Stimulated activated naive CD8-positive, alpha-beta T cell treated with anti-CD3 and anti-CD28 coated beads, Interleukin-15, amount 100 ng/mL, for 72 hours (primary cell): ENCODE measurements around the gene MSMB.

Experiments used
- ATAC-seq: fragments of 150-1000 bp; cut with Tn5 transposase; 2 replicates; pipeline ENCODE4 v1.10.0; 2021; ENCODE audit warnings: mild to moderate bottlenecking, moderate library complexity
- DNase-seq, 2 donors: peaks; one replicate each; pipeline ENCODE4 v3.0.0; 2021 to 2022
- H3K27ac Mint-ChIP-seq, 2 donors: one replicate each; pipeline ENCODE4 v1.8.0; 2022; ENCODE audit warnings: mild to moderate bottlenecking in 2 of 2, mixed read lengths in 2 of 2, moderate library complexity in 2 of 2
- H3K27me3 Mint-ChIP-seq: one replicate; pipeline ENCODE4 v1.8.0; 2022; ENCODE audit warnings: mixed read lengths
- H3K4me1 Mint-ChIP-seq: one replicate; pipeline ENCODE4 v1.8.0; 2022; ENCODE audit warnings: mild to moderate bottlenecking, mixed read lengths
- H3K4me3 Mint-ChIP-seq, 2 donors: one replicate each; pipeline ENCODE4 v1.8.0; 2022; ENCODE audit warnings: mild to moderate bottlenecking in 2 of 2, mixed read lengths in 2 of 2, moderate library complexity in 1 of 2
- H3K9me3 Mint-ChIP-seq, 2 donors: one replicate each; pipeline ENCODE4 v1.8.0; 2022; ENCODE audit warnings: mixed read lengths in 2 of 2

Gene MSMB

DNA sequence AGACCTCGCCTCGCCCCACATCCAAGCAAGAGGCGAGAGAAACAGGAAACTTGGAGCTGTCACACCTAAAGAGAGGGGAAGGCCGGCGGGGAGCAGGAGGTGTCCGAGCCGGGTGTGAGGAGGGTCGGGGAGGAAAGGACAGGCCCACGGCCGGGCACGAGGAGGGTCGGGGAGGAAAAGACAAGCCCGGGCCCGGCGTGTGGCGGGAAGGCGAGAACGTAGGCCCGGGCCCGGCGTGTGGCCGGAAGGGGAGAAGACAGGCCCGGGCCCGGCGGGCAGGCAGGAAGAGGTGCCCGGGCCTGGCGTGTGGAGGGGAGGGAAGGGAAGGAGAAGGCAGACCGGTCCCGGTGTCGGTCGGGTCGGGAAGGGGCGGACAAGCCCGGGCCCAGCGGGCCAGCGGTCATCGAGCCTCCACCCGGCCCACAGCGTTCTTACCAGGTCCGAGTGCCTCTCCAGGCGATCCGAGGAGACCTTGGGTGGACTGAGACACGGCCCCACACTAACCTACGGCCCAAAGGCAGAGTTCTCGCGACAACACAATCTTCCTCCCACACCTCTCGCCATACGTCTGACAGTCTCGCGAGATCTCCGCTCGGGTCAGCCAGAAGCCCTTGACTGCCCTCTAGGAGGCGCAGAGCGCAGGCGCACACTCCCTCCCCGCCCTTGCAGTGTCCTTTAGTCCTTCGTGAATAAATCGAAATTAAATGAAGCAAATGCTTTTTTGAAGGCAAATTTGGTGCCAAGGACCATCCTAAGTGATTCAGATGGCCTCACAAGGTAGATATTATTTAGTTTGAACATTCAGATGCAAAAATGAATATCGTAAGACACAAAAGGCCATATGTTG is 15.8 kb downstream of the MSMB start, which contains the start of gene NCOA4:
Gene NCOA4, minus strand, starts transcription at position 533 of the 847 bp plus-strand sequence. CDS start 13,943 bp downstream, outside the sequence.
- peak within 1 kb of the TSS; percentile 99 to 100 for H3K27ac Mint-ChIP-seq
- peak; percentile 98 for ATAC-seq
- no peaks in the 10 kb centered on the region for H3K9me3 Mint-ChIP-seq
- H3K4me1 Mint-ChIP-seq: peaks cover 49% of the 10 kb centered on the region
- H3K4me3 Mint-ChIP-seq: peak within 1 kb of the TSS; percentile 97 to 99
- peak; percentile 92 to 97 for DNase-seq
- H3K27me3 Mint-ChIP-seq: peaks cover 3% of the 10 kb centered on the region

DNA sequence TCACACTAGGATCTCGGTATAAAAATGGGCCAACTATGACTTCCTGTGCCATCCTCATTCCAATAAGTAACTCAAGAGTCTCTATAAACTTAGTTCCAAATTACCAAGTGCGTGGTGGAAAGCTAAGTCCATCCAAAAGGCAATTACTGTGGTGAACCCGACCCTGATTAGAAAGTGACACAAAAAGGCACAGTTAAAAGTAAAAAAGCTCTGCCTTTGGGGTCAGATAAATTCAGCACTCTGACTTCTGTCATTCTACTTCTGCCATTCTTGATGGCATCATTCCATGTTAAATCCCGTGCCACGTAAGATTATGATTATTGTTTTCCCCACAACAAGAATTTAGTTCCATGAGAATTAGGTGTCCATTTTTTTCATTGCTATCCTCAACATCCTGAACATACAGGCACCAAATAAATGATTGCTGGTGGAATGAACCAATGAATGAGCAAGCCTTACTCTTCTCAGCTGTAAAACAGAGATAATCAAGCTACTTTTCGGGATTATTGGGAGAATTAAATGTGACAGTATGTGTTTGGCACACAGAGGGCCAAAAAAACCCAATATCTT is 16.5 kb downstream of the MSMB start:
- DNase-seq (no peak), ATAC-seq (no peak)
- no peaks in the 10 kb centered on the region for H3K9me3 Mint-ChIP-seq
- H3K27me3 Mint-ChIP-seq: no peaks in the 10 kb centered on the region
- peak overlapping the region; percentile 97 to 99 for H3K4me3 Mint-ChIP-seq
- peak overlapping the region; percentile 99 to 100 for H3K27ac Mint-ChIP-seq
- peaks cover 57% of the 10 kb centered on the region for H3K4me1 Mint-ChIP-seq

DNA sequence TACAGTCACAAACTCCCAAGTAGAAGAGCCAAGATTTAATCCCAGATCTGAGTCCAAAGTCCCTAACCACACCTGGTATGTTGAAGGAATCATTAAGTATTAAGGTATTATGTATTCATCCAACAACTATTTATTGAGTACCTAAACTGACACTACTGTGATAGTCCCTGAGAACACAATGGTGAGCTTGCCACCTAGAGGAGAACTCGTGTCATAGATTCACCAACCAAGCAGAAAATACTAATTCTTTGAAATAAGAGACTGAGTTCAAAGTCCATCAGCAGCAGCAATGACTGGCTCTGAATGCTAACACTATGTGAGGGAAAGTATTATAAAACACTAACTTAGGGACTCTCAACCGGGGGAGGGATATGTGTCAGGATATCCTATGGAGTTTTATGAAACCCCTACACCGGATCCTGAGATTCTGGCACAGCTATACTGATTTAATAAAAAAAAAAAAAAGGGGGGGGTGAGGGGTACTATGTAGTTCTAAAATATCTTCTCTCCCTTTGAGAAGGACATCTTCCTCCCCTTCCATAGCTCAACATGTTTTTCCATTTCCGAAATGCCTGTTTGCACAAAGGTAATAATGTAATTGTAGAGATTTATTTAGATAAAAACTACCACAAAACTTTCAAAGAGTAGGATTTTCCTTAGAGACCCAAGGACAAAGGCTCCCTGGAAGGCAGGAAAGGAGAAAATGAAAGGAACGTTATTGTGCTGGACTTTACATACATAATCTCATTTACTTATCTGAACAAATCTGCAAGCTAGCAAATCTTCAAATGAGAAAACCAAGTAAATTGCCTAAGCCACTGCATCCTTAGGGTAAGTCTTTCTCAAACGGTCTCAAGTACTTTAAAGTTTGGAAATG is 17.2 kb downstream of the MSMB start:
- peak in 1 of 2 donors; percentile 44 for DNase-seq
- Mint-ChIP-seq H3K27me3 (no peaks in the 10 kb centered on the region), H3K4me1 (peaks cover 64% of the 10 kb centered on the region), H3K27ac (peak overlapping the region; percentile 99 to 100), H3K9me3 (no peaks in the 10 kb centered on the region), H3K4me3 (peak overlapping the region; percentile 97 to 99)
- ATAC-seq: peak; percentile 39

DNA sequence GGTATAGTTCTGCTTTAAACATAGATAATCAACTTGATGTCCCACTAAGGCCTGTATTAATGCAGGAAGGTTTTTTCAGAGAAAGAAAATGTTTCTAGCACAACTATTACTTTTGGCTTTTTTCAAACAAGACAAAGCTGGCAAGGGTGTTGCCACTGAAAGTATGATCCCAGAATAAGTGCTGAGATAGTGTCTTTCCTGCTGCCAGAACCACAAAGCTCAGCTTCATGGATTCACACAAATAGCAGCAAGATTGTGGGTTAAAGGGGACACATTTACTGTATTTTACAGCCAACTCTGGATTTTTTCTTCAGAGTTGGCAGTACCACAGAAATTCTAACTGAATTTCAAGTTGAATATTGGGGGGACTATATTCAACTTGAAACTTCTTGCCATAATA is 20.0 kb downstream of the MSMB start:
- H3K9me3 Mint-ChIP-seq: no peaks in the 10 kb centered on the region

DNA sequence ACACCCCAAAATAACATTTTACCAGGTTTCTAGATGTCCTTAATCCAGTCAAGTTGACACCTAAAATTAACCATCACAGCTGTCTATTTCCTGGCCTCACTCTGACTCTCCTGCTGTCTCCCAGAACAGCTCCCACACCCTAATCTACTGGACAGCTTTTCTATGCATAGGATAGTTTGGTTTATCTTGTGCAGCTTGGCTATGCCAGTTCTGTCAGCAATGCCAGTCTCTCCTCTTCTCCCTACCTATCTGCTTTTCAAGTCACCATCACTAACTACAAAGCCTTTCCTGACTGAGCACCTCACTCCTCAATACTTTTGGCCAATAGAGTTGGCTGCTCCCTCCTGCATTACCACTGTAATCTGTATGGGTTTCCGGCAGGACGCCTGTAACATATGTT is 20.7 kb downstream of the MSMB start:
- H3K4me3 Mint-ChIP-seq: no peak overlapping the region
- no peaks in the 10 kb centered on the region for H3K9me3 Mint-ChIP-seq
- peaks cover 77% of the 10 kb centered on the region for H3K4me1 Mint-ChIP-seq
- peak overlapping the region in 1 of 2 donors; percentile 66 for H3K27ac Mint-ChIP-seq
- DNase-seq (no peak), ATAC-seq (no peak)
- H3K27me3 Mint-ChIP-seq: no peaks in the 10 kb centered on the region

More for the DNA sequence above, 20.0 kb downstream of the MSMB start:
- Mint-ChIP-seq H3K27me3 (no peaks in the 10 kb centered on the region), H3K4me1 (peaks cover 76% of the 10 kb centered on the region), H3K27ac (no peak overlapping the region), H3K4me3 (no peak overlapping the region)
- no peak for ATAC-seq
- no peak for DNase-seq

DNA sequence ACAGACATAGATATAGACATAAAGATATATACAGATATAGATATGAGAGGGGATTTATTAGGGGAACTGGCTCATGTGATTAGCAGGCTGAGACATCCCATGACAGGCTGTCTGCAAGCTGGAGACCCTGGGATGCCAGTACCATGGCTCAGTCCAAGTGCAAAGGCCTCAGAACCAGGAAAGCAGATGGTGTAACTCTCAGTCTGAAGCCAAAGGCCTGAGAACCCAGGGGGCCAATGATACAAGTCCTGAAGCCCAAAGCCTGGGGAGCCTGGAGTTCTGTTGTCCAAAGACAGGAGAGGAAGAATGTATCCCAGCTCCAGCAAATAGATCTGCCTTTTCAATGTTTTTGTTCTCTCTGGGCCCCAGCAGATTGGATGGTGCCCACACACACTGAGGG is 21.1 kb downstream of the MSMB start:
- Mint-ChIP-seq H3K4me1 (peaks cover 79% of the 10 kb centered on the region), H3K27me3 (no peaks in the 10 kb centered on the region), H3K4me3 (no peak overlapping the region), H3K9me3 (no peaks in the 10 kb centered on the region), H3K27ac (peak overlapping the region in 1 of 2 donors; percentile 86)
- DNase-seq (no peak), ATAC-seq (no peak)

DNA sequence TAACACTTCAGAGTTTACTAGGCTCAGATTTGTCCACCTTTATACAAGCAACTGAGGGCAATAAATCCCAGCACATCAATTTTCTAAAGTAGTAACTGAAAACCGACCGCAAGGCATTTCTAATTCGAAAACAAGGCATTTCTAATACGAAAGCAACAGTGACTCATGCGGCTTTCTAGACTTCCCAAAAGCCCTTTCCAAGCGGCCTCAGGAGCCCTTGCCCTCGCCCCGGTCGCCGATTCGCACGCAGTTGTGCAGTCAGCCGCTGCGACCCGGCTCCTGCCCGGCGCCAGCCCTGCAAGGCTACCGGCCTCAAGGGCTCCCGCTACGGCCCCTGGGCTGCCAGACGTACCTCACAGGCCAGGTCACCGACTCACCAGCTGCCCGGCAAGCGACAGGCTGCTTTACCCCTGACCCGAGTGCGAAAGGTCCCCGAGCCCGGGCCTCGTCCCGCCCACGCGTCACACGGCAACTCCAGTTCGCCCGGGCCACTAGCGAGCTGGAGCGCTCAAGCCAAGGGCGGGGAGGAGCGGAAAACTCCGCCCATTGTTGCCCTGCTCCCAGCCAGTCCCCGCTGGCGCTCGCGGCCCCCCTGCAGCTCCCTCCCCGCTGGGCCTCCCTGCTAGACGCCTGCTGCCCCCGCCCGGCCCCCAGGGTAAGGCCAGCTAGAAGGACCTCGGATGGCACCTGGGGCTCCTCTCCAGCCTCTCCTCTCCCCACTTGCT is 22.9 kb downstream of the MSMB start:
- peak overlapping the region; percentile 88 to 91 for H3K4me3 Mint-ChIP-seq
- H3K9me3 Mint-ChIP-seq: no peaks in the 10 kb centered on the region

DNA sequence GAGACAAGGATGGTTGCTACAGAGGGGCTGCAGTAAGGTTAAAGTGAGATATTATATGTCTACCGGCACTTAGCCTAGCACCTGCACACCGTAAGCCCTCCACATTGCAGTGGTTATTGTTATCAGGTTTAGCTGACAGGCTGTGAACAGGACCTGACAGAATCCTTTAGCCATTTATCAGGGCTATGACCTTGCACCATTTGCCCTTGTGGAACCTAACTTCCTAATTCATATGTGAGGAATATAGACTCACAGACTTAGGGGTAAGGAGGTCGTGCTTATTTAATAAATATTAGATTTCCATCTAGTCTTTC is 25.8 kb downstream of the MSMB start:
- no peaks in the 10 kb centered on the region for H3K27me3 Mint-ChIP-seq
- ATAC-seq (no peak), DNase-seq (no peak)
- H3K4me3 Mint-ChIP-seq: no peak overlapping the region
- peaks cover 70% of the 10 kb centered on the region for H3K4me1 Mint-ChIP-seq
- H3K27ac Mint-ChIP-seq: no peak overlapping the region
- H3K9me3 Mint-ChIP-seq: no peaks in the 10 kb centered on the region

More for the DNA sequence above, 22.9 kb downstream of the MSMB start:
- peak overlapping the region; percentile 84 to 96 for H3K27ac Mint-ChIP-seq
- no peaks in the 10 kb centered on the region for H3K27me3 Mint-ChIP-seq
- H3K4me1 Mint-ChIP-seq: peaks cover 86% of the 10 kb centered on the region
- peak; percentile 94 for ATAC-seq
- peak; percentile 82 to 84 for DNase-seq

DNA sequence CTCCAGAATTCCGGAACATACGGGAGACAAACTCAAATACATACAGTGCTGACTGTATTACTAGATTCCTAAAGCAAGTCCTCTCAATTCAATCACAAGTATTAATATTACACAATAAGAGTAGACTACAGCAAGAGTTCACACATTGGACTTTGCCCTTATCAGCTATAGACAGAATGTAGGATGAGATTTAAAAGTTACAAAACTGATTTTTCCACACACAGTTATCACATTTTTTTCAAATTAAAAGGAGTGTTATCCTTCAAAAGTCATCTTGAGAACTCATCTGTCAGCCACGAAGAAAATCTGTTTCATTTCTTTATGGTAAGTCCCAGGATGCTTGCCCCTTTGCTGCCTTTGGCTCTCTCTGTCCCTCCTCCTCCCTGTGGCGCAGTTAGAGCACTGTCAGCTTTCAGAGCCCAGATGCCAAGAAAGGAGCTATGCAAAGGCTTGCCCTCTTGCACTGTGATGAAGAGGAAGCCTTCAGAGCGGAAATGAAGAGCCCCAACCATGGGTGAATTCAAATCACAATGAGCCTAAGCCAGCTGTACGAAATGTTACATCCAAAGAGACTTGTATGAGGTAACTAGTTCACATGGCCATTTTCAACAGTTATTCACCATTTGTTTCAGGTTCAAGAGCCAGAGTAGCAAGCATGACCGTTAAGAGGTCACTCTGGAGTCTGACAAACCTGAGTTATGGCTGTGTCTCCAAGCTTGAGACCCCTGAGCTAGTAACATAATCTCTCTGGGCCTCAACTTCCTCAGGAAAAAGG is 26.3 kb downstream of the MSMB start:
- no peaks in the 10 kb centered on the region for H3K27me3 Mint-ChIP-seq
- peaks cover 70% of the 10 kb centered on the region for H3K4me1 Mint-ChIP-seq
- ATAC-seq (peak; percentile 46), DNase-seq (no peak)
- H3K9me3 Mint-ChIP-seq: no peaks in the 10 kb centered on the region
- H3K4me3 Mint-ChIP-seq: peak overlapping the region; percentile 37 to 71
- H3K27ac Mint-ChIP-seq: peak overlapping the region in 1 of 2 donors; percentile 33

DNA sequence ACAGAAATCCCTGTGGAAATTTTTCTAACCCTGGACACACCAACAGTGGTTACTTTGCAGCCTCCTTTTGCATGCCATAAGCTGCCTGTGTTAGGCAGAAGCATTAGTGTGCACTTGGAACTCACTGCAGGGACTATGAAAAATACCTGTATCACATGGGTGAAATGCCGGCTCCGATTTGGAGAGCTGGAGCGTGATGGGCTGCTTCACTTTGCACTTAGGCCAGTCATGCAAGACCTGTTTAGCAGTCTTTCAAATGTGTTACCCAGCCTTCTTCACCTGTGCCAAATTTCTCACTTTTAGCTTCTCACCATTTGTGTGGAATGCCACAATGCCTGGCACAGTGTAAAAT is 26.9 kb downstream of the MSMB start:
- no peaks in the 10 kb centered on the region for H3K27me3 Mint-ChIP-seq
- no peaks in the 10 kb centered on the region for H3K9me3 Mint-ChIP-seq
- no peak for ATAC-seq
- H3K4me3 Mint-ChIP-seq: peak overlapping the region in 1 of 2 donors; percentile 3
- peaks cover 67% of the 10 kb centered on the region for H3K4me1 Mint-ChIP-seq
- no peak for DNase-seq
- H3K27ac Mint-ChIP-seq: peak overlapping the region in 1 of 2 donors; percentile 71

DNA sequence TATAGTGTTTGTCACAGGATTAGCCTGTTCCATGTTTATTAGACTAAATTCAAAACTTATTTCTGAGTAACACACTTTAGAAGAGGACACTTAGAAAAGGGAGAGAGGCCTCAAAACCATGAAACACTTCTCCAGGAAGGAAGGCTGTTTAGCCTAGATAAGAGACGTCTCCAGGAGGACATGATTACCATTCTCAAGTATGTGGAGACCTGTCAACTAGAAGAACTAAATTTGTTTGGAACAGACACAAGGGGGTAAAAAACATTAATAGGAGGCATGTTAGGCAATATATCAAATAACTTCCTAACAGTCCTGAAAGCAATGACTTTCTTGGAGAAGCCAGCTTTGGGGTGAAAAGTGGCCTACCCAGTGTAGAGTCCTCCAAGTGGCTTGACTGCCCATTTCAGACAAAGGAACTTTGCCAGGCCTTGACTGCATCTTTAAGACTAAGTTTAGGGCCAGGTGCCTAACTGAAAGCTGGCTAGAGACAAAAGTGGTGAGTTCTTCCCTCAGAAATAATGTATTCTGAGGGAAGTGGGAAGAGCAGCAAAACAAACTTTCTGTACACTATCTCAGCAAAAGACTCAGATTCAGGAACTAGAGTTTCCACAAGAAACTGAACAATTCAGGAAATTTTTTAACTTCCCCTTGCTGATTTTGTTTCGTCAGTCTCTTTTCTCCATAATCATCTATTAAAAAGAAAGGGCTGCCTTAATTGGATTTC is 27.5 kb downstream of the MSMB start:
- Mint-ChIP-seq H3K4me1 (peaks cover 62% of the 10 kb centered on the region), H3K27me3 (no peaks in the 10 kb centered on the region), H3K4me3 (no peak overlapping the region), H3K9me3 (no peaks in the 10 kb centered on the region), H3K27ac (peak overlapping the region; percentile 12 to 71)
- ATAC-seq: no peak
- no peak for DNase-seq

DNA sequence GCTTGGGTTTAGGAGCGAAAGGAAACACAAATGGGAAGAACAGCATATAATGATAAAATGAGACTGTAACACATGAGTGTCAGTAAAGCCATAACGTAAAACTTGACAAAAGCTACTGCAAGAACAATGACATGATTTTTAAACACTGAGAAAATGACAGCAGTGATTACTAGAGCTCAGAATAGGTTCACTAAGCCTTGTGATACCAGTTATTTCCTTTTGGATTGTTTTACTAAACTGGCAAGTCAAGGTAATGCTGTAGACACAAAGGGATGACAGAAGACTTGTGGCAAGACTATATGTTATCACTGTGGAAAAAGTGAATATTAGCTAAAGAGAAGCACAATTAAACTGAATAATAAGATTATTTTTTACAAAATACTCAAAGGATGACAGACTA is 28.3 kb downstream of the MSMB start:
- peak overlapping the region in 1 of 2 donors; percentile 57 for H3K27ac Mint-ChIP-seq
- no peak overlapping the region for H3K4me3 Mint-ChIP-seq
- DNase-seq: no peak
- H3K9me3 Mint-ChIP-seq: no peaks in the 10 kb centered on the region
- no peaks in the 10 kb centered on the region for H3K27me3 Mint-ChIP-seq
- ATAC-seq: no peak
- H3K4me1 Mint-ChIP-seq: peaks cover 55% of the 10 kb centered on the region

DNA sequence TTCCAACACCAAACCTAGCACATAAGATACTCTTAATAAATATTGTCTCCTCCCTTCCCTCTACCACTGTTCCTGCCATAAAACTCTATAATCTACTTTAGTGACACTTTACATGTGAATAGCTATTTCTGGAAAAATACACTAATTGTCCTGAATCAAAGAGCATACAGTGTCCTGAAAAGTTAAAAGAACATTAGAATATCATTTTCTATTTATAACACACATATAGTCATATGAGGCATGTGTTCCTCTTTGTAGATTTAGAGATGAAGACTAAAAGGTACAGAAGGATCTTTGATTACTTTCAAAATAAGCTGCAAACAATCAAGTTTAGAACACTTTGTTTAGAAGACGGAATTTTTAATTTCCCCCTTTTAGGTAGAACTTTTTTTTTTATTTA is 29.3 kb downstream of the MSMB start:
- DNase-seq: no peak
- Mint-ChIP-seq H3K4me3 (no peak overlapping the region), H3K27ac (no peak overlapping the region)

DNA sequence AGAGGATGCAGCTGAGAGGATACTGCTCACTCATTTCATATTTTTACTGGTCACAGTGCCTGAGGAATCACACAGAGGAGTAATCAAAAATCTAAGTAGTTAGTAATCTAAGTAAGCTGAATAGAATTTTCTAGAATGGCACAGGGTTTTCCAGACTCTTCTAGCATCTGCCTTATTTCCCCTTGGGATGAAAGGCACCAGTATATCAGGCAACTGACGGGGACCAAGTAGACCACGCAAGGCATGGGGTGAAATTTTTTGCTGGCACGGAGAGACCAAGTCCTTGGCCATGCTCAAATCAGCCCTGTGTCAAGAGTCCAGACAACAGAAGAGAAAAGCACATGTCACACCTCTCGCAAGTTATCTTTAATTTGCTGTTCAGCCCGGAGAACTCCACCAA is 29.9 kb downstream of the MSMB start:
- no peak for DNase-seq
- no peaks in the 10 kb centered on the region for H3K9me3 Mint-ChIP-seq
- no peak overlapping the region for H3K4me3 Mint-ChIP-seq
- peaks cover 41% of the 10 kb centered on the region for H3K4me1 Mint-ChIP-seq
- no peaks in the 10 kb centered on the region for H3K27me3 Mint-ChIP-seq
- no peak for ATAC-seq
- H3K27ac Mint-ChIP-seq: no peak overlapping the region

More for the DNA sequence above, 29.3 kb downstream of the MSMB start:
- H3K4me1 Mint-ChIP-seq: peaks cover 46% of the 10 kb centered on the region
- no peaks in the 10 kb centered on the region for H3K9me3 Mint-ChIP-seq
- ATAC-seq: no peak
- H3K27me3 Mint-ChIP-seq: no peaks in the 10 kb centered on the region
